Effector CD4-positive, alpha-beta T cell (primary cell): ENCODE results near the gene C11orf24.
"Not testable (repeated sequence)": the region's sequence is repeated elsewhere in the genome, so short reads cannot be mapped to it uniquely, and the experiment has no call there.

ENCODE experiments used
- DNase-seq: peaks from one replicate; pipeline ENCODE4 v3.0.0-alpha.2; 2020

Gene C11orf24

GRCh38 chr11:68269414-68270081 lies 2.2 kb downstream of the C11orf24 start:
- DNase-seq = no peak

- no peak for DNase-seq
Measured at GRCh38 chr11:68267881-68268240, 3.9 kb downstream of the C11orf24 start.

GRCh38 chr11:68266936-68267880 lies 4.6 kb downstream of the C11orf24 start:
- DNase-seq = no peak

GRCh38 chr11:68266121-68266891 lies 5.5 kb downstream of the C11orf24 start:
- DNase-seq = no peak

GRCh38 chr11:68264741-68265540 lies 6.8 kb downstream of the C11orf24 start:
- DNase-seq = no peak

GRCh38 chr11:68264244-68264643 lies 7.5 kb downstream of the C11orf24 start:
- DNase-seq = no peak

- no peak for DNase-seq
Measured at GRCh38 chr11:68263444-68264035, 8.2 kb downstream of the C11orf24 start.

- no peak for DNase-seq
Measured at GRCh38 chr11:68262544-68262827, 9.3 kb downstream of the C11orf24 start.

- DNase-seq = no peak
Measured at GRCh38 chr11:68261749-68262543, 9.8 kb downstream of the C11orf24 start.

GRCh38 chr11:68261006-68261405 lies 10.8 kb downstream of the C11orf24 start:
- no peak for DNase-seq

GRCh38 chr11:68260484-68260883 lies 11.3 kb downstream of the C11orf24 start:
- DNase-seq = no peak

- no peak for DNase-seq
Measured at GRCh38 chr11:68259122-68259959, 12.4 kb downstream of the C11orf24 start.

- no peak for DNase-seq
Measured at GRCh38 chr11:68258363-68258765, 13.4 kb downstream of the C11orf24 start.

- peak; percentile 93 for DNase-seq
Measured at GRCh38 chr11:68257477-68258362, 14.1 kb downstream of the C11orf24 start.

- DNase-seq = no peak
Measured at GRCh38 chr11:68256331-68256741, 15.4 kb downstream of the C11orf24 start.

- no peak for DNase-seq
Measured at GRCh38 chr11:68255526-68255925, 16.2 kb downstream of the C11orf24 start.

- no peak for DNase-seq
Measured at GRCh38 chr11:68254421-68254820, 17.4 kb downstream of the C11orf24 start.

- DNase-seq = no peak
Measured at GRCh38 chr11:68251765-68252164, 20.0 kb downstream of the C11orf24 start.

GRCh38 chr11:68244912-68245311 lies 26.9 kb downstream of the C11orf24 start:
- DNase-seq = not testable (repeated sequence)
